NCI-H187 treated with DMSO at 0.1 percent for 48 hours (cell line): ENCODE results near the gene PRKAG2.

ENCODE experiments used
- DNase-seq: peaks from one replicate; lab custom pipeline; 2025; lab: John Stamatoyannopoulos, UW

PRKAG2 gene

GRCh38 chr7:151744656-151745638 lies 132.0 kb downstream of the PRKAG2 start:
- no peak for DNase-seq

- no peak for DNase-seq
Observed at GRCh38 chr7:151744051-151744580, 132.8 kb downstream of the PRKAG2 start.

DNA sequence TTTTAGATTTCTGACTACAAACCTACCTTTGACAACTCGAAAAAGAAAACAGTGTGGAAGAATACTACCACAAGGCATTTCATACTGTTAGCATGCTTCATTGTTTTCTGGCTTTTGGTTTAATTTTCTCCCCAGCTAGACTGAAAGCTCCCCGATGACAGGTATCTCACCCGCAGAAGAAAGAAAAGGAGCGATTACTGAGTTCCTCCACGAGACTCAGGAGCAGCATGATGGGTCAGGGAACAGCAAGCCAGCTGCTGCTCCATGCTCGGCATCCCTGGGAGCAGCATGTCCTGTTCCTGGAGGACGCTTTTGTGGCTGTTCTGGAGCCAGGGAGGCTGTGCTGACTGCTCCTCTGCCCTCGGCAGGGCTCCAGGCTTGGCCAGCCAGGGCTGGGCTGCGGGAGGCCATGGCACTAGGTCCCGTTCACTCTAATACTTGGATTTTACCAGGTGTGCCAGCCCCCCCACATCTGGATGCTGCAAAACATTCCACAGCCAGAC lies 133.4 kb downstream of the PRKAG2 start:
- DNase-seq, result no peak

DNA sequence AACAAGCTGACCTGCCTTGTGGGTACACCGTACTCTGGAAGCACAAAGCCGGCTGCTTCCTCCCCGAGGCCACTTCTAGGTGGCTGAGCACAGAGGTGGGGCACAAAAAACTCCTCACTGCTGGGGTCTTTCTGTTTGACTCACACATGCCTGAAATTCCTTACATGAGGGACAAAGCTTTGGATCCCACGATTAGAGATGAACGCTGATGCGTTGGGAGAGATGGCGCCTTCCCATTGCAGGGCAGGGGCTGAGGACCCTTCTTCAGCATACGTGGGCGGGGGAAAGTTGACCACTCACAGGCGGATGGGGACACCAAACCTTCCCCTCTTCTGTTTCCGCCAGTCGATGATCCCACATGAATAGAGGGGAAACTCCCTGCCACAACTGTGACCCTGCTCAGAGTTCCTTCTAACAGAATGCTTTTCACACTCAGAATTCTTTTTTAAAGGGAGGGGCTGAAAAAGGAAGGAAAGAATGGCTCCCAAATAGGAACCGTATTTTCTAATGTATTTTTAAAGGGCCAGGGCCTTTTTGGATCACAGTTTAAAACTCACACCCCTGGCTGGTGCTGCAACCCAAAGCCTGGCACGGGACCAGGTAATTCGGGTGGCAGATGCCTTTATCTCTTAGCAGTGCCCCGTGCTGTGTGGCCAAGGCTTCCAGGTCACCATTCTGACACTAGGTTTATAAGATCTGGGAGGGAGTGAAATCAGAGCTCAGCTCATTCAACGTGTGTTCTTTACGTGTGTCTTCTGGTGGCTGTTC lies 134.0 kb downstream of the PRKAG2 start:
- DNase-seq, result no peak

DNA sequence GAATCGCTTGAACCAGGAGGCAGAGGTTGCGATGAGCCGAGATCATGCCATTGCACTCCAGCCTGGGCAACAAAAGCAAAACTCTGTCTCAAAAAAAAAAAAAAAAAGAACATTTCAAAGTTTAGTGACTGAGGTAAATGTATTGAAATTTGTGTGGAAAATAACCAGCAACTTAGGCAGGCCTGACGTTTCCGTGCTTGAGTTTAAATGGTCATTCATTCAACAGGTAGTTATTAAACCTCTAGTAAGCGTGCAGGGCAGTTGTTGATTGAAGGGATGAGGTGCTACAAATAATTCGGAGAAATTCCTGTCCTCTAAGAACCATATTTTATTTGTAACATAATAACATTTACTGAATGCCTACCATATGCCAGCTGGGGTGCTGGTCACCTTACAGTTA lies 135.3 kb downstream of the PRKAG2 start:
- no peak for DNase-seq

DNA sequence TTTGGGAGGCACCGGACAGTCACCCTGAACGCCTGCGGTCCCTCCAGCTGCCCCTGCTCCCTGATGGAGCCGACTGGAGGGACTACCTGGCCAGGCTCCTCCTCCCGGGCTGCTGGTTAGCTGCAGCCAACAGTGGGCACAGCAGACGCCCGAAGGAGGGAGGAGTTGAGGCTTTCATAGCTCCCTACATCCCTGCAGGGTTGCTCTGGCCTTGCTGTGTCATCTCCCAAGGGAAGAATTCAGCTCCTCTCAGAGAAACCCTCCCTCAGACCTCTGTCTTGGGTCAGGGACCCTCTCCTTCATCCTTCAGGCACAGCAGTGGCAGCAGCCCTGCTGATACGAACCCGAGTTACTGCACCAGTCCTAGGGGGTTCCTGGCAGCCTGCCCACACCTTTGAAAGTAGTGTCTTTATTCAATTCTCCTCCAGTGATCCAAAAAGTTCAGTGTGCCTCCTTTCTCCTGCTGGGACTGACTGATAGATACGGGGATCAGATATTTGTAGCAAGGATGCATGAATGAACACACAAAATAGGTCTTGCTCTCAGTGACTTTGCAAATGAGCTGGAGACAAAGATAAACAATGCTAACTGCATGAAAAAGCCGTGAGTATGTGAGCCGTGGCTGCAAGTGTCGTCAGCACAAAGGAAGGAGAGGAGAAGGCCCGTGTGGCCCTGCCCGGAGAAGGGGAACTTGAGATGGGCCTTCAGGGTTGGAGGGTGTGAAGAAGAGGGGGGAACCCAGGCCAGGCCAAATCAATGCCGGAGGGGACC lies 136.6 kb downstream of the PRKAG2 start:
- no peak for DNase-seq

DNA sequence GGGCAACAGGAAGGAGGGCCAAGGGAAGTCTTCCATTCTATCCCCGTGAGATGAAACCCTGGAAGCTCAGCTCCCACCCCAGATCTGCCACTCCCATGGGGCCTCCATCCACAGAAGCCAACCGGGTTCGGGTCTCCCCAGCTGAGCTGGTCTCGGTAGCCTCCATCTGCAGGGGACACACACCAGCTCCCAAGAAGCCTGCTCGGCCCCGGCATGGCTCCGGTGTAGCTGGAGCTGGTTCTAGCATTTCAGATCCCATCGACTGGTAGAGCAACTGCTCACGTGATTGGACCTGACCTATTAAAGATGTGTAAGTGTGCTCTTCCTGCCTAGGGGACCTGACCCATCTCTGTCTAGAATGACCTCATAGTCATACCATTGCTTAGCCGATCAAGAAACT lies 138.0 kb downstream of the PRKAG2 start:
- no peak for DNase-seq

DNA sequence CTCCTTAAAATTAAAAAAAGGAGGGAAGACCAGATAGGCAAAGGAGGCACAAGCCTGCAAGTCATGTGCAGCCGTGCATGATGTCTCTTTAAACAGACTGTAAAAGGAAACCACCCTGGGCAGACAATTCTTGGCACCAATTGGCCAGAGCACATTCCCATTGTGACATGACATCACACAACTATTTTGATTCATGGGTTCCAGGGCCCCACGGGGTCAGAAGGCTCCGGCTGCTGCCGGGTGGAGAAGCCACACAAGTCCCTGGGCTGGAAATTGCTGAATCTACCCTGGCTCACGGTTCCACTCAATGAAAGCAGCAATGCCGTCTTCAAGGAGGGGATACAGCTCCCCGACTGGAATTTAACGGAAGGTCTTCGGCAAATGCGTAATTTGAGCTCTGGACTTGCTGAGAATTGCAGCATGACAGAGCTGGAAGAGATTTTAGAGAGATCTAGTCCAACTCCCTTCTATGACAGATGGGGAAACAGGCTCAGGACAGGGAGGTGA lies 140.5 kb downstream of the PRKAG2 start:
- peak; percentile 91 for DNase-seq

DNA sequence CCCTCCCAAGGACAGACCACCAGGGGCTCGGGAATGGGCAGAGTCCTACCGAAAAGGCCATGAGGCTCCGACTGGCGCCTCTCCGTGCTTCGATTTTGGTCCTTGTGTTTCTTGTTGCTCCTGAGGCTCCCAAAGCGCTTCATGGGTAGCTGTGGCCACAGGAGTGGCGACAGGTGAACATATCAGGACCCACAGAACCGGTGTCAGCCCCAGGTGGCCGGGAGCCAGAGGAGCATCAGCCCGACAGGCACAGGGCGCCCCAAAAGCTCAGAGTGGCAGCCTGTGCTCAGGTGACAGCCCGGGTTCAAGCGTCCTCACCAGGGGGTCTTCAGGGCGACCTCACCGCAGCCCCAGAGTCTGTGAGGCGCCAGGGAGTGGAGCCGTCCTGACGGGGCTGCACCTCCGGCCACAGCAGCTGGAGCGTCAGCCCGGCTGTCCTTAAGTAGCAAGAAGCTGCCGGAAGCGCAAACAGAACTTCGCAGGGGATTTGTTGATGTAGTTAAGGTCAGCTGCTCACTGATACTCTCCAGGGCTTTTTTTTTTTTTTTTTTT lies 141.0 kb downstream of the PRKAG2 start:
- no peak for DNase-seq

- DNase-seq, result peak; percentile 36
Observed at GRCh38 chr7:151735186-151735850, 141.6 kb downstream of the PRKAG2 start.

DNA sequence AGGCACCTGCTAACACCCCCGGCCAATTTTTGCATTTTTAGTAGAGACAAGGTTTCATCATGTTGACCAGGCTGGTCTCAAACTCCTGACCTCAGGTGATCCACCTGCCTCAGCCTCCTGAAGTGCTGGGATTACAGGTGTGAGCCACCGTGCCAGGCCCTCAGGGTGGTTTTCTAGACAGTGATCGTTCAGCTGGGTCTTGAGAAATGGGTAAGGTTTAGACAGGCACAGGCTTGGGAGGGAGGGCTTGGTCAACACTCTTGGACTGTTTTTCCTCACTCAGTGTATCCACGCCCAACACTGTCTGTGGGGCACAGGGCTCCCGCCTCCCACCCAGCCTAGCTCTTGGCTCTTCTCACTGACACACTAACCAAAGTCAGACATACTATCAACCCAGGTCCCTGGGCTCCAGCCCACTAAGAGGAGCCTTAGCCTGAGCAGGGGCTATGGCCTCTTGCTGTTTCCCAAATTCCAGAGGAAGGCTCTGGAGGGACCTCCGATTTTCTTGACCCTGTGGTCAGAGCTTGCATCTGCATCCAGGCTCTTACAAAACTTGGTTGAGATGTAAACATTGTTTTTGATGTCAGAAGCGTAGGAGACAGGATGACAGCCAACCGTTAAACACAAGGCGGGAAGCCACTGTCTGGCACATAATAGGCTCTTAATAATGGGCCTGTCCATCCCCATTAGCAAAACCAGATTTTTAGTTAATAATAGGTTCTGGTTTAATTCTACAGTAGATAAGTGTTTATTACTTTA lies 143.9 kb downstream of the PRKAG2 start:
- no peak for DNase-seq

GRCh38 chr7:151732292-151732691 lies 144.6 kb downstream of the PRKAG2 start:
- DNase-seq, result no peak

DNA sequence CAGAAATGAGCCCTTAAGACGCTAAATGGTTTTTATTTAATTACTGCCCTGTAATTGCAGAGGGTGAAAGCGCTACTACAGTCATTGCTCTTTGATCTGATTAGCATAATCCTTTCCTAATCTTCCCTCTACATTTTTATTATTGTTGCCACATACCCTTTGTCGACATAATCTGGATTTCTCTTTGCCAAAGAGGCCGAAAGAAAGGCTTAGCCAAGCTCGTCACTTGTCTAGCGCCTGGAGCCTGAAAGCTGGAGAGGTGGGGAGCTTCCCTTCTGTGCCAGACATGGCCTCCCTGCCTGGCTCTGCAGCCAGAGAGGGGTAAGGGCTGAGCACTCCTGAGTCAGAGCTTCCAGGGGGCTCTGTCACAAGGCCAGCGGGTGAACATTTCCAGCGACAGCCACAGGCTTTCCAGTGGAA lies 145.9 kb downstream of the PRKAG2 start:
- no peak for DNase-seq

DNA sequence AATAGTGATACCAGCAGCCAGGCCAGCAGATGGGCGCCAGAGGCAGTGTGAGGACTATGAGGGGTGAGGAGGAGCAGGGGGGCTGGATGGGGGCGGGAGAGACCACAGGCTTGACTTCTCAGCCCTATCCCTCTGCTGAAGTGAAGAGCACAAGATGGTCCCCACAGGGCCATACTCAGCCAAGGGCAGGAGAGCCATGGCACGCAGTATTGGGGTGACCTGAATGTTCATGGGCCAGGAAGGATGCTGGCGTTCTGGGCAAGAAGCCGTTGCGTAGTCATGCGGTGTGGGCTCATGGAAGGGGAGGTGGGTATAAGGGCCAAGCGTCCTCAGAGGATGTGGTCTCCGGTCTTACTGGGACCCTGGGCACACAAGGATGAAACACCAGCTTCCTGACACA lies 146.3 kb downstream of the PRKAG2 start:
- no peak for DNase-seq

DNA sequence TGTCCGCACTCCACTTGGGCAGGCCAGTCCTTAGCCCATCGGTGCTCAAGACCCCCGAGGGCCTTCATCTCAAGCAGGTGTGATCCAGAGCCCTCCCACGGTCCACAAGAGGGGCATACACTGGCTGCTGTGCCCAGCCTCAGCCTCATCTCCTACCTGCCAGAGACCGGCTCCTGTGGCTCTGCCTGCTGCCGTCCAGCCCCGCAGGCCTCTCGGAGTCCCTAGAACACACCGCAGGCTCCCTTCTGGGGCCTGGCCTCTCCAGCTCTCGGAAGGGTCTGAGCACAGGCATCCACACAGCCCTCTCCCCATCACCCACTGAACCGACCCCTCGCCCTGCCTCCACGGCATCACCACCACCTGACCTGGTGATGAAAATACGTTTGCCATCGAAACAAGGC lies 147.4 kb downstream of the PRKAG2 start:
- no peak for DNase-seq

DNA sequence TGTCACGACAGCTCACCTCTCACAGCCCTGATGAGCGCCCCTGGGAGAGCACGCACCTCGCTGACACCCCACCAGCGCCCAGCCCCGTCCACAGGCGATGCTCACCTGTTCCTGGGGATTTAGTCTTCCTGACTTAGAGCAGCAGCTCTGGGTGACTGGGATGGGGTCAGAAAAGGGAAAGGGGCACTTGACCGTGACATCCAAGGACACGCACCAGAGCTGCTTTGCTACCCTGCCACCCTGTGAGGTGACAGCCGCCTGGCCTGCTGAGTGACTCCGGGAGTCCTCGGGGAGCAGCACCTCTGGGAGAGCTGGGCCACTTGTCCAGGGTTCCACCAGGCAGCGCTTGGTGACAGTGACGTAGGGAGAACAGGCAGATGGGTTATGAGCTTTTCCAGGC lies 148.2 kb downstream of the PRKAG2 start:
- DNase-seq, result no peak

GRCh38 chr7:151728286-151728660 lies 148.6 kb downstream of the PRKAG2 start:
- no peak for DNase-seq

DNA sequence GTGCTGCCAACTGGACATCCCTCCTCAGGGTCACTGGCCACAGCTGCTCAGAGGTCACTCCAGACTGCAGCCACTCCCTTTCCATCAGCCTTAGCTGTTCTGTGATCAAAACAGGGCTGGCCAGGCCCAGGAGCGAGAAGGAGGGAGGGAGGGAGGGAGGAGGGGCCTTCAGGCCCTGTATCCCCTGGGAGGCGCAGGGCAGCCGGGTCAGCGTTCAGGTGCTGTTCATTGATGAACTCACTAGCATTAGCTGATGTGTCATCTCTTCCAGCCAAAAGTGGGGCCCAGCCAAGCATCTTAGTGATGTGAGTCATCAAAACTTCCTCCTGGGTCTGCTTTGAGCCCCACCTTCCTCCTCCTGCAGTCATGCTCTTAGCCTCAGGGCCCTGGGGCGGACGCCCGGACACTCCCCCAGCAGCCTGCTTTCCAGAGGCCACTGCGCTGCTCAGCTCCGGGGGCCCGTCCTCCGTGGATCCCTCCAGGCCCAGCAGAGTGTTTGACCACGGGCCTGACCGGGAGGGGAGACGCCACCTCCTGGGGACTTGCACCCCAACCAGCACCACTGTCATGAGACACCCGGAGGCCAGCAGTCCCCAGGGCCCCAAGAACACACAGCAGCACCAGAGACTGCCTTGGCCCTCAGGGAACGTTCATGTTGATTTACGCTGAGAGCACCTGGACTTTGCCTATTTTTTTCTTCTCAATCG lies 149.2 kb downstream of the PRKAG2 start:
- DNase-seq, result no peak
